Hematopoietic multipotent progenitor cell treated with erythropoietin and hydrocortisone succinate and interleukin-3 and kit ligand, for 15 days (in vitro differentiated cells): Measurements from ENCODE around the gene ZNF841.
"Not testable (repeated sequence)": the region's sequence is repeated elsewhere in the genome, so short reads cannot be mapped to it uniquely, and the experiment has no call there.

Experiments used
- DNase-seq: peaks from one replicate; pipeline ENCODE4 v3.0.0-alpha.2; 2015; ENCODE audit warnings: low spot score

ZNF841 gene

DNA sequence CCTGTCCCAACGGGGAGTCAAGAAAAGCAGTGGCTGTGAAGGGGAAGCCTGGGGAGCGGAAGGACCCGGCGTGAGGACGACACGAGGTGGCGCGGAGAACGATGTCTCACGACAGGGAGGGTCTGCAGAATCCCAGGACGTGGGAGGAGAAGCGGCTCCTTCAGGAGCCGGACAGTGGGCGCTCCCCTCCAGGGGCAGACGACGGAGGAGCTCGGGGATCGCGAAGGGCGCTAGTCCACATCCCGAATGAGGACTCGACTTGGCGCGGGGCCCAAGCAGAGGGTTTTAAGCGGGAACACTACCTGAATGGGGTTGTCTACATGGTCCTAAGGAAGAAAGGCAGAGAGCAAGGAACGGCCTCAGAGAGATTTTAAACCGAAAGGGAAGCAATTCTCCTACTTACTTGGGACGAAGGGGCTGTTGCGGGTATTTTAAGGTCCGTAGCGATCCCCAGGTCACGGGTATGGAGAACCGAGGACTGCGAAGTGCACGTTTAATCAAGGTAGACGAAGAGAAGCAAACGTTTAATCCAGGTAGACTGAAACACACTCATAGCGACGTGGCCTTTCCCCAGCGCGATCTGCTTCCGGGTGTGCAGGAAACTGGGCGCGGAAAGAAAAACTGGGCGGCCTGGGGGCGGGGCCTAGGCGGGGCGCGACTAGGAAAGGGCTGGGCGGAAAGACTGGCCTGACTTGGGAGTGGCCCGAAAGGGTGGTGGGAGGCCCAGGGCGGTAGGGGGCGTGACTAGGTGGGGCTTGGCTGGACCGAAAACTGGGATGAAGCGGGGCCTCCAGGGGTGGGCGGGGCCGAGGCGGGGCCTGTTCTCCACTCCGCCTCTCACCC is at the start of gene ZNF841:
ZNF841 (minus strand) TSS at position 594 of the 843 bp plus-strand sequence. CDS start 10,964 bp downstream, outside the sequence.
- DNase-seq = peak; percentile 79

DNA sequence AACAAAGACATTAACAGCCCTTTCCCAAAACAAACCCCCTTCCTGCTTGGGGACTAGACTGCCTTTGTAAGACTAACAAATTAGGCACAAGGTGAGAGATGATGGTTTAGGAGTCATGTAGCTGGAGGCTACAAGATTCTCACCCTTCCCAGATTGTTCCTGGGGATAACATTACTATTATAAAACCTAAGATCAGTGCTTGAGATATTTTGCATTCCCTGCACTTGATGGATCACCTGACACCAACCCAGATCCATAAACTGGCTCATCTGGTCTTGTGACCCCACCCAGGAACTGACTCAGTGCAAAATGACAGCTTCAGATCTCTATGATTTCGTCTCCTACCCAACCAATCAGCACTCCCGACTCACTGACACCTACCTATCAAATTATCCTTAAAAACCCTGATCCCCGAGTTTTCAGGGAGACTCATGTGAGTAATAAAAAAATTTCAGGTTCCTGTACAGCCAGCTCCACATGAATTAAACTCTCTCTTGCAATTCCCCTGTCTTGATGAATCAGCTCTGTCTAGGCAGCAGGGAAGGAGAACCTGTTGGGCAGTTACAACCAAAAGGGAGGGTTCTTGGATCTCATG is 46.5 kb upstream of the ZNF841 start:
- DNase-seq = no peak

DNA sequence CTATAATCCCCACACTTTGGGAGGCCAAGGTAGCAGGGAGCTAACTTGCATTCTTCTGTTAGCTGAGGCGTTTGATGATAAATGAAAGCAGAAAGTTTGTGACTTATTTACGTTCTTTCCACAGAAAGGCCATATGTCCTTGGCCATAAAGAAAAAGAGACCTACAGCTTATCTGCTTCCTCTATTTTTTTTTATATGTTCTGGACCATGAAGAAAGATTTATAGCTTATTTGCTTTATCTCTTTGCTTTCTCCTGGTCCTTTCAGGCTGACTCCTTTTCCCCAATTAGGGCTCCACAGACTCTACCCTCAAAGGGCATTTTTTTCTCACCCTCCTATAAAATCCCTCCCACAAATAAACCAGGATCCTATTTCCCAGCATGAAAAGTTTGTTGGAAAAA is 45.6 kb upstream of the ZNF841 start:
- DNase-seq = no peak

- no peak for DNase-seq
Measured at GRCh38 chr19:52140032-52140710, 44.6 kb upstream of the ZNF841 start.

GRCh38 chr19:52139252-52140031 is 43.9 kb upstream of the ZNF841 start, which contains the start of gene ZNF616:
Gene ZNF616 (minus strand): TSS chr19:52139938. CDS start chr19:52130512, 9,426 bp downstream.
- peak; percentile 92 for DNase-seq

GRCh38 chr19:52138983-52139251 is 43.4 kb upstream of the ZNF841 start:
- DNase-seq = no peak

DNA sequence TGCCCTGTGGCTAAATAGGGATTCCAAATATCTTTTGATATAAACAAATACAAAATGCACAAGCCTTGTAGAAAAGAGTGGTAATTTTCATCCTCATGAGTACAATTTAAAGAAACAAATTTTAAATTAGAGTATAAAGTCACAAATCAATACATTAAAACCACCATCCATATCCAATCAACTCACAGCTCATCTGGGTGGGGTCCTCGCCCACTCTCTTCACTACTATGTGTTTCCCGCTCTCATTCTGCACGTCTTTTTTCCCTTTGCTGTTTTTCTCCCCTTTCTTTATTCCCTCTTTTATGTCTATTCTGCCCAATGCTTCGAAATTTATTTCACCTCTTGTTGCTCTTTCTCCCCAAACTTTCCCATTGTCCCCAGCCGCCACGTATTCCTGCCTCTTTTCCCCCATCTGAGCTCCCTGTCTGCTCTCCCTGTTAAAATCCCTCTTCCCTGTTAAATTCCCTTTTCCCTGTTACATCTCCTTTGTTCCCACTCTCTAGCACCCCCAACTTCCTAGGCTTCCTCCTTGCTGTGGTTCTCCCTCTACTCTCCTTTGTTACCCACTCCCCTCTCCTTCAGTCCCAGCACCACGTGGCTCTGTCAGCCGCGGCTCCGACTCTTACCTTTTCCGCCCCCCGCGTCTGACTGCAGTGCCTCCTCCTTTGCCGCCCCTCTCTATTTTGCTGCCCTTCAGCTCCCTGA is 42.9 kb upstream of the ZNF841 start:
- DNase-seq = no peak

DNA sequence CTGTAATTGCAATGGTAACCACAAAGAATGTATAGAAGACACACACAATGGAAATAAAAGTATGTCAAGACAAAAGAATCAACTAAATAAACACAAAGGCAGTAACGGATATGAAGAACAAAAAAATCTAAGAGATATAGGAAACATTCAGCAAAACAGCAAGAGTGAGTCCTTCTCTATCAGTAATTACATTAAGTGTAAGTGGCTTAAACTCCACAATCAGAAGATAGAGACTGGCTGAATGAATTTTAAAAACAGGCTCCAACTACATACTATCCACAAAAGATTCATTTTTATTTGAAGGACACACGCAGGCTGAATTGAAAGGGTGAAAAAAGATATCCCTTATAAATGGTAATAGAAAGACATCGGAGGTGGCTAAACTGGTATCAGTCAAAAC is 24.7 kb upstream of the ZNF841 start:
- DNase-seq = no peak

DNA sequence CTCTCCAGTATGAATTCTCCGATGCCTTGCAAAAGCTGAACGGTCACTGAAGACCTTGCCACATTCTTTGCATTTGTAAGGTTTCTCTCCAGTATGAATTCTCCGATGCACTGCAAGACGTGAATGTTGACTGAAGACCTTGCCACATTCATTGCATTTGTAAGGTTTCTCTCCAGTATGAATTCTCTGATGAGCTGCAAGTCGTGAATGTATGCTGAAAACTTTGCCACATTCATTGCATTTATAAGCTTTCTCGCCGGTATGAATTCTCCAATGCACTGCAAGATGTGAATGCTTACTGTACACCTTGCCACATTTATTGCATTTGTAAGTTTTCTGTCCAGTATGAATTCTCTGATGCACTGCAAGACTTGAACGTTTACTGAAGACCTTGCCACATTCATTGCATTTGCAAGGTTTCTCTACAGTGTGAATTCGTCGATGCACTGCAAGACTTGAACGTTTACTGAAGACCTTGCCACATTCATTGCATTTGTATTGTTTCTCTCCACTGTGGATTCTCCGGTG is 20.0 kb upstream of the ZNF841 start:
- no peak for DNase-seq

DNA sequence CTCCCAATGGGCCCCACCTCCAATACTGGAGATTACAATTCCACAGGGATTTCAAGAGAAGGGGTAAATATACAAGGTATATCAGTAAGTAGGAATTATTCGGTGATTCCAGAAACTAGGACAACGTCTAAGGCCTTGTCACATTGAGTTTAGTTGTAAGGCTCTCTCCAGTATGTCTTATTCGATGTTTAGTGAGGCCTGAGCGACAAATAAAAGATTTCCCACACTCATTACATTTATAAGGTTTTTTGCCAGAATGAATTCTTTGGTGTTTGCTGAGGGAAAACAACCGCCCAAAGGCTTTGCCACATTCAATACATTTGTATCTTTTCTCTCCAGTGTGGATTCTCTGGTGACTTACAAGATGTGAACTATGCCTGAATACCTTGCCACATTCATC is 19.1 kb upstream of the ZNF841 start:
- DNase-seq = no peak

GRCh38 chr19:52112624-52113023 is 17.1 kb upstream of the ZNF841 start:
- no peak for DNase-seq

DNA sequence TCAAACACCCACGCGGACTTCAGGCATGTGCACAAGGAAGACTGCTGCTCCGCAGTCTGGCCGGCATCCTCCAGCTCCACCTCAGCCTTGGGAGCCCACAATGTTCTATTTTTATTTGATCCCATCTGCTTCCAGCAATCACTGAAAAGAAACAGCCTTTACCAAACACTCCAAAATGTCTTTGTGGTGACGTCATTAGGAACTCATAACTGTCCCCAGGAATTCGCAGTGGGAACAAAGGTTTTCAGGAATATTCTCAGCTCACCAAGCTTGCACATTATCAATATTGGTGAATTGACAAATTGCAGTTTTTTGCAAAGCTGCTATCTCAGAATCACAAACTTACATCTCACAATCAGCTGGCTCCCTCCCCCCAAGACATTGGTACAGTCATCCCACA is 15.2 kb upstream of the ZNF841 start:
- DNase-seq = no peak

GRCh38 chr19:52102782-52103181 is 7.2 kb upstream of the ZNF841 start:
- no peak for DNase-seq

GRCh38 chr19:52101866-52102562 is 6.4 kb upstream of the ZNF841 start:
- no peak for DNase-seq

DNA sequence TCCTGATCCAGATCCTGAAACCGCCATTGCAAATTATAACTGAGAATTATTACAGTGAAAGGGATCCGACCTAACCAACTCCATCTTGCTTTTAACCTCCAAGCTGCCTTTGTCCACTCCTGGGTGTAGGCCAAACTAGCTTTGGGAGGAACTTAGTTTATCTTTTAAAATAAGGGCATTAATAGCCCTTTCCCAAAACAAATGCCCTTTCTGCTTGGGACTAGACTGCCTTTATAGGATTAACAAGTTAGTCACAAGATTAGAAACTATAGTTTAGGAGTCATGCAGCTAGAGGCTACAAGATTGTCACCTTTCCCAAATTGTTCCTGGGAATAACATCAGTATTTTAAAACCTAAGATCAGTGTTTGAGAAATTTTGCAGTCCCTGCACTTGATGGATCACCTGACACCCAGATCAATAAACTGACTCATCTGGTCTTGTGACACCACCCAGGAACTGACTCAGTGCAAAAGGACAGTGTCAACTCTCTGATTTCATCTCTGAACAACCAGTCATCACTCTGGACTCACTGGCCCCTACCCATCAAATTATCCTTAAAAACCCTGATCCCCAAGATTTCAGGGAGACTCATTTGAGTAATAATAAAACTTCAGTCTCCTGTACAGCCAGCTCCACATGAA is 4.1 kb upstream of the ZNF841 start:
- DNase-seq = no peak

DNA sequence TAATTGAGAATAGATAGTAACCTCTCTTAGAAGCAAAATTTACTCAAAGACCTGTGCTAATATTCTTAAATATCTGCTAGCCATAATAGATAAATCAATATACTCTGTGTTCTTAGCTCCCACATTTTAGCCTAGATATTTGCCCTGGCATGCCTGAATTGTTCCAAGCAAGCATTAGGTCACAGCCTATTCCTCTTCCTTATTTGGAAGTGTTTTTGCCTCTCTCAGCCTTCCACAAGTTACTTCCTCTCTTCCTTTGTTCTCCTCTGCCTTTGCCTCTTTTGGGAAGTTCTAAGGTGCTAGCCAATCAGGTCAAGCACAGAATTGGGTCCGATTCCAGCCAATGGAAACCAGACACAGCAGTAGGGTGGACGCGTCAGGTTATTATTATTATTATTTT is 851 bp upstream of the ZNF841 start:
- DNase-seq = not testable (repeated sequence)

DNA sequence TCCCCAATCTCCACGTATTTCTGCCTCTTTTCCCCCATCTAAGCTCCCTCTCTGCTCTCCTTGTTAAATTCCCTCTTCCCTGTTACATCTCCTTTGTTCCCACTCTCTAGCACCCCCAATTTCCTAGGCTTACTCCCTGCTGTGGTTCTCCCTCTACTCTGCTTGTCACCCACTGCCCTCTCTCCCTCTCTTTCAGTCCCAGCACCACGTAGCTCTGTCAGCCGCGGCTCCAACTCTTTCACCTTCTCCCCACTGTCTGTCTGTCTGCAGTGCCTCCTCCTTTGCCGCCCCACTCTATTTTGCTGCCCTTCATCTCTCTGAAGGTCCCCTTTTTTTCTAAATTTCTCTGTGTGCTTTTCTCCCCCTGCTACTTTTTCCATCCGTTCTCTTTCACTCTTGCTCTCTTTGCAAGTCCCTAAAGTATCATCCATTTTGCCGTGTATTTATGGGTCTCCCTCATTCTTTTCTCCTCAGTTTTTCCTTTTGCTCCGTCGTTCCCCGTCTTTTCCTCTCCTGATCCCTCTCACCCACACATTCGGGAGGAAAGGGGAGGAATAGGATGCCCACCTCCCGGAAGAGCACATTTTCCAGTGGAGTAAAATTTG is 937 bp downstream of the ZNF841 start:
- DNase-seq = no peak

DNA sequence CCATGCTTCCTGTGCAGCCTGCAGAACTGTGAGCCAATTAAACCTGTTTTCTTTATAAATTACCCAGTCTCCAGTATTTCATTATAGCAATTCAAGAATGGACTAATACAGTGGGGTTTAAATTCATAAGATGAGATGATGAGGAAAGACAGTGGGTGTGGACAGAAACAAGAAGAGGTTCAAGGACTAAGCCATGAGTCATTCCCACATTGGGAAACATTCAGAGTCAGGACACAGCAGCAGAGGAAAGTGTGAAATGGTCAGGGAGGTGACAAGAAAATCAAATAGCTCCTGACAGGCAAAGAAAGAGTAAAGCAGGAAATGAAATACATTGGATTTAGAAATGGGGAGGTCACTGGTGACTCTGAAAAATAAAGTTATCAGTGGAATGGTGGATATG is 9.1 kb downstream of the ZNF841 start:
- no peak for DNase-seq

GRCh38 chr19:52070496-52070895 is 25.1 kb downstream of the ZNF841 start:
- DNase-seq = no peak

GRCh38 chr19:52069653-52070052 is 25.9 kb downstream of the ZNF841 start:
- no peak for DNase-seq
